ENCODE results near the gene HIF1AN. TPM values are rescaled to one million over a fixed set of nuclear protein-coding genes. Genes with fewer than 3 reads are reported as not detected.

The HIF1AN gene
- total RNA-seq, 2 donors from 2014 or later, result 52.8 to 55.1 TPM

GRCh38 chr10:100508691-100509150 lies 27.0 kb upstream of the HIF1AN start:
- ATAC-seq (replicated peaks in 1 of 2) (peak; percentile 40), DNase-seq (peak; percentile 65 to 68)
- no peaks in the 10 kb centered on the region for H3K27me3 Mint-ChIP-seq (ENCODE audit: low read depth)
- H3K36me3 Mint-ChIP-seq (ENCODE audit: insufficient read depth in 2 of 2), result peaks cover 29 to 33% of the 10 kb centered on the region in 2 donors
- peaks cover 79% of the 10 kb centered on the region for H3K4me1 Mint-ChIP-seq (ENCODE audit: low read depth)
- peak overlapping the region; percentile 89 for H3K27ac Mint-ChIP-seq
- H3K9me3 Mint-ChIP-seq, result no peaks in the 10 kb centered on the region
- H3K4me3 Mint-ChIP-seq, result peak overlapping the region; percentile 84 to 86

- Mint-ChIP-seq H3K27ac (peak overlapping the region; percentile 89), H3K9me3 (no peaks in the 10 kb centered on the region), H3K36me3 (ENCODE audit: insufficient read depth in 2 of 2) (peaks cover 29 to 35% of the 10 kb centered on the region in 2 donors), H3K4me3 (peak overlapping the region; percentile 84 to 86), H3K27me3 (ENCODE audit: low read depth) (no peaks in the 10 kb centered on the region), H3K4me1 (ENCODE audit: low read depth) (peaks cover 79% of the 10 kb centered on the region)
- DNase-seq (peak; percentile 78 to 82), ATAC-seq (replicated peaks in 1 of 2) (peak; percentile 47 to 49)
Observed at GRCh38 chr10:100509241-100509840, 26.4 kb upstream of the HIF1AN start.

- no peaks in the 10 kb centered on the region for H3K9me3 Mint-ChIP-seq
- peaks cover 73% of the 10 kb centered on the region for H3K4me1 Mint-ChIP-seq (ENCODE audit: low read depth)
- peak overlapping the region; percentile 89 for H3K27ac Mint-ChIP-seq
- H3K36me3 Mint-ChIP-seq (ENCODE audit: insufficient read depth in 2 of 2), result peaks cover 18 to 27% of the 10 kb centered on the region in 2 donors
- H3K27me3 Mint-ChIP-seq (ENCODE audit: low read depth), result no peaks in the 10 kb centered on the region
- ATAC-seq (replicated peaks in 1 of 2), result peak; percentile 75 to 79
- H3K4me3 Mint-ChIP-seq, result peak overlapping the region; percentile 66 to 86
- DNase-seq, result peak; percentile 77 to 88
Observed at GRCh38 chr10:100510533-100511308, 25.0 kb upstream of the HIF1AN start.

- ATAC-seq (replicated peaks in 1 of 2) (no peak), DNase-seq (no peak)
- Mint-ChIP-seq H3K4me1 (ENCODE audit: low read depth) (peaks cover 51% of the 10 kb centered on the region), H3K27me3 (ENCODE audit: low read depth) (no peaks in the 10 kb centered on the region), H3K27ac (no peak overlapping the region), H3K4me3 (no peak overlapping the region), H3K9me3 (no peaks in the 10 kb centered on the region), H3K36me3 (ENCODE audit: insufficient read depth in 2 of 2) (peaks cover 12 to 30% of the 10 kb centered on the region in 2 donors)
Observed at GRCh38 chr10:100515612-100516011, 20.1 kb upstream of the HIF1AN start.

GRCh38 chr10:100516847-100517246 lies 18.9 kb upstream of the HIF1AN start:
- peaks cover 39% of the 10 kb centered on the region for H3K4me1 Mint-ChIP-seq (ENCODE audit: low read depth)
- no peak for DNase-seq
- H3K4me3 Mint-ChIP-seq, result no peak overlapping the region
- no peak for ATAC-seq (replicated peaks in 1 of 2)
- no peaks in the 10 kb centered on the region for H3K27me3 Mint-ChIP-seq (ENCODE audit: low read depth)
- H3K27ac Mint-ChIP-seq, result peak overlapping the region; percentile 20
- peaks cover 9 to 24% of the 10 kb centered on the region in 2 donors for H3K36me3 Mint-ChIP-seq (ENCODE audit: insufficient read depth in 2 of 2)
- no peaks in the 10 kb centered on the region for H3K9me3 Mint-ChIP-seq

GRCh38 chr10:100518761-100519241 lies 16.9 kb upstream of the HIF1AN start:
- ATAC-seq (replicated peaks in 1 of 2), result peak; percentile 76 to 82
- DNase-seq, result peak; percentile 59 to 68
- no peaks in the 10 kb centered on the region for H3K27me3 Mint-ChIP-seq (ENCODE audit: low read depth)
- H3K9me3 Mint-ChIP-seq, result no peaks in the 10 kb centered on the region
- H3K27ac Mint-ChIP-seq, result peak overlapping the region; percentile 3
- peaks cover 28% of the 10 kb centered on the region for H3K4me1 Mint-ChIP-seq (ENCODE audit: low read depth)
- H3K36me3 Mint-ChIP-seq (ENCODE audit: insufficient read depth in 2 of 2), result peaks cover 7 to 23% of the 10 kb centered on the region in 2 donors
- H3K4me3 Mint-ChIP-seq, result peak overlapping the region in 1 of 2 donors; percentile 42

GRCh38 chr10:100519311-100520051 lies 16.3 kb upstream of the HIF1AN start, which contains the start of gene SEC31B:
SEC31B (minus strand) TSS chr10:100519861; CDS start chr10:100516952, 2,909 bp downstream.
- no peaks in the 10 kb centered on the region for H3K9me3 Mint-ChIP-seq
- peak within 1 kb of the TSS; percentile 42 to 58 for H3K4me3 Mint-ChIP-seq
- peak within 1 kb of the TSS; percentile 36 for H3K27ac Mint-ChIP-seq
- no peaks in the 10 kb centered on the region for H3K27me3 Mint-ChIP-seq (ENCODE audit: low read depth)
- DNase-seq, result no peak
- peaks cover 33% of the 10 kb centered on the region for H3K4me1 Mint-ChIP-seq (ENCODE audit: low read depth)
- peaks cover 8 to 21% of the 10 kb centered on the region in 2 donors for H3K36me3 Mint-ChIP-seq (ENCODE audit: insufficient read depth in 2 of 2)
- peak; percentile 13 to 16 for ATAC-seq (replicated peaks in 1 of 2)

- Mint-ChIP-seq H3K27me3 (ENCODE audit: low read depth) (no peaks in the 10 kb centered on the region), H3K36me3 (ENCODE audit: insufficient read depth in 2 of 2) (peaks cover 10 to 23% of the 10 kb centered on the region in 2 donors), H3K9me3 (no peaks in the 10 kb centered on the region), H3K27ac (peak overlapping the region; percentile 36), H3K4me3 (no peak overlapping the region), H3K4me1 (ENCODE audit: low read depth) (peaks cover 33% of the 10 kb centered on the region)
- ATAC-seq (replicated peaks in 1 of 2) (no peak), DNase-seq (no peak)
Observed at GRCh38 chr10:100520811-100521210, 14.9 kb upstream of the HIF1AN start.

- H3K4me1 Mint-ChIP-seq (ENCODE audit: low read depth), result peaks cover 29% of the 10 kb centered on the region
- DNase-seq (no peak), ATAC-seq (replicated peaks in 1 of 2) (no peak)
- H3K36me3 Mint-ChIP-seq (ENCODE audit: insufficient read depth in 2 of 2), result peaks cover 10 to 25% of the 10 kb centered on the region in 2 donors
- no peaks in the 10 kb centered on the region for H3K9me3 Mint-ChIP-seq
- H3K27ac Mint-ChIP-seq, result peak overlapping the region; percentile 85
- H3K4me3 Mint-ChIP-seq, result no peak overlapping the region
- no peaks in the 10 kb centered on the region for H3K27me3 Mint-ChIP-seq (ENCODE audit: low read depth)
Observed at GRCh38 chr10:100522107-100522801, 13.5 kb upstream of the HIF1AN start.

GRCh38 chr10:100522945-100523344 lies 12.8 kb upstream of the HIF1AN start:
- H3K4me1 Mint-ChIP-seq (ENCODE audit: low read depth), result peaks cover 31% of the 10 kb centered on the region
- H3K27me3 Mint-ChIP-seq (ENCODE audit: low read depth), result no peaks in the 10 kb centered on the region
- H3K36me3 Mint-ChIP-seq (ENCODE audit: insufficient read depth in 2 of 2), result peaks cover 10 to 21% of the 10 kb centered on the region in 2 donors
- no peak for DNase-seq
- H3K27ac Mint-ChIP-seq, result no peak overlapping the region
- H3K4me3 Mint-ChIP-seq, result no peak overlapping the region
- no peak for ATAC-seq (replicated peaks in 1 of 2)
- no peaks in the 10 kb centered on the region for H3K9me3 Mint-ChIP-seq

GRCh38 chr10:100524206-100524605 lies 11.5 kb upstream of the HIF1AN start:
- no peak overlapping the region for H3K27ac Mint-ChIP-seq
- DNase-seq (no peak), ATAC-seq (replicated peaks in 1 of 2) (no peak)
- H3K9me3 Mint-ChIP-seq, result no peaks in the 10 kb centered on the region
- H3K27me3 Mint-ChIP-seq (ENCODE audit: low read depth), result no peaks in the 10 kb centered on the region
- peaks cover 14 to 25% of the 10 kb centered on the region in 2 donors for H3K36me3 Mint-ChIP-seq (ENCODE audit: insufficient read depth in 2 of 2)
- no peak overlapping the region for H3K4me3 Mint-ChIP-seq
- peaks cover 28% of the 10 kb centered on the region for H3K4me1 Mint-ChIP-seq (ENCODE audit: low read depth)

- H3K27me3 Mint-ChIP-seq (ENCODE audit: low read depth), result no peaks in the 10 kb centered on the region
- ATAC-seq (replicated peaks in 1 of 2), result no peak
- no peak for DNase-seq
- no peak overlapping the region for H3K27ac Mint-ChIP-seq
- peaks cover 27% of the 10 kb centered on the region for H3K4me1 Mint-ChIP-seq (ENCODE audit: low read depth)
- H3K4me3 Mint-ChIP-seq, result no peak overlapping the region
- H3K9me3 Mint-ChIP-seq, result no peaks in the 10 kb centered on the region
- peaks cover 15 to 25% of the 10 kb centered on the region in 2 donors for H3K36me3 Mint-ChIP-seq (ENCODE audit: insufficient read depth in 2 of 2)
Observed at GRCh38 chr10:100524638-100525037, 11.1 kb upstream of the HIF1AN start.
